ENCODE results near the gene C6orf132. TPM values are rescaled to one million over a fixed set of nuclear protein-coding genes. Genes with fewer than 3 reads are reported as not detected.

The C6orf132 gene
- total and polyA plus RNA-seq, 10 of the 15 experiments (the other 5 are each of a cell fraction or from before 2014, with no cell fraction given), result 0.04 to 0.05 TPM; not detected in 8

DNA sequence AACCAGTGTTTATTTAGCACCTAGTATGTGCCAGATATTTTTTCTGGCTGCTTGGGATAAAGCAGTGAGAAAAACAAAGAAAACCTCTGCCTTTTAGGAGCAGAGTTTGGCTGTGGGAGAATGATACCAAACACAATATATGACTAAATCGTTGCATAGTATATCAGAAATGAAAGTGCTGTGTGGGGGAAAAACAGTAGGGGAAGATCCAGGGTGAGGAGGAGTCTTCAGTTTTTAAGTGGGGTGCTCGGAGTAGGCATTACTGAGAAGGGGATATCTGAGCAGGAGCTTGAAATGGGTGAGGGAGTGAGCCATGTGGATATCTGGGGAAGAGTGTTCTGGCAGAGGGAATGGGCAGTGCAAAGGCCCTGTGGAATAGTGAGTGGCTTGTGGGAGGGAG lies 69.1 kb downstream of the C6orf132 start (continued):
- no peak for TF ChIP-seq NR2C1 (IDR thresholded peaks at IDR 0.05)

DNA sequence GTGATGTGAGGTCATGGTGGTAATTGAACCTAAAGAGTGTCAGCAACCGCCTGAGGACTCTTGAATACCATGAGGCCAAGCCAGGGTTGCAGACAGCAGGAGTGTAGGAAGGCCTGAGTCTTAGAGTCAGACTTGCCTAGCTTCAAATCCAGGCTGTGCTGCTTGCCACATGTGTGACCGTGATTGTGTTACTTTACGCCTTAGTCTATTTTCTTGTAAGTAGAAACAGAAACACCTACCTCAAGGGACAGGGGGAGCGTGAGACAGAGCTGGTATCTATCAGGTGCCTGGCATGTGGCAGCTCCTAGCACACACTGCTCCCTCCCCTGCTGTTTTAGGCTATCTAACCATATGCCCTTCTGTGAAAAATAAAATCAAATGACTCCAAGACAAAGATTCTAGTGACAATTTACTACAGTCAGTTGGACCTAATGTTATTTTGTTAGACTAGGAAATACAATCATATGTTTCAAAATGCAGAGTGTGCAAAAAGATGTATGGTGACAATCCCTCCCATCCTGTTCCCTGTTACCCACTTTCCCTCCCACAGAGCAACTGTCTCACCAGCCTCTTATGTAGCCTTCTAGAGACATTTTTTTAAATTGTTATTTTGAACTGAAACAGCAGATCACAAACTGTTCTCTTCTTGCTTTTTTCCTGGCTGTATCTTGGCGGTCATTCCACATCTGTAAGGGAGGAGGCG lies 70.4 kb downstream of the C6orf132 start:
- Histone ChIP-seq H3K27me3 (replicated peaks in 1 of 2; ENCODE audit: control insufficient read depth in 2 of 2, insufficient read depth in 2 of 2, low read length in 1 of 2) (no peaks in the 10 kb centered on the region), H3K9ac (ENCODE audit: control insufficient read depth, insufficient read depth, low read length) (no peak overlapping the region), H3K27ac (ENCODE audit: control insufficient read depth, insufficient read depth) (no peak overlapping the region), H3K9me3 (replicated peaks; ENCODE audit: control insufficient read depth, insufficient read depth, low read length) (no peaks in the 10 kb centered on the region), H4K20me1 (ENCODE audit: control insufficient read depth, insufficient read depth) (no peaks in the 10 kb centered on the region), H3K36me3 (ENCODE audit: control insufficient read depth in 2 of 2, insufficient read depth in 2 of 2, low read length in 1 of 2) (peaks cover 6 to 22% of the 10 kb centered on the region in 2 experiments; a peak in 3 of 4 replicates), H3K4me3 (no peak overlapping the region), H2AFZ (ENCODE audit: control insufficient read depth, low read depth, low read length) (no peak overlapping the region), H3K4me1 (ENCODE audit: control insufficient read depth, insufficient read depth, low read length) (no peaks in the 10 kb centered on the region), H3K79me2 (ENCODE audit: control insufficient read depth, insufficient read depth, low read length) (no peaks in the 10 kb centered on the region), H3K4me2 (ENCODE audit: control insufficient read depth, insufficient read depth) (no peak overlapping the region)
- RAD21 ChIA-PET (ENCODE audit: unreplicated experiment), result no interaction called here
- ATAC-seq (no peak), DNase-seq (ENCODE audit: low read depth, low spot score) (no peak), FAIRE-seq (no peak)
- CTCF ChIA-PET, result interaction anchor here (1.2 kb wide), 1 partner anchor 13 kb away, joined by 4 read pairs; no protein-coding TSS in a partner anchor
- in situ Hi-C loops (cut with MboI), result no loop called here
- TF ChIP-seq FOXM1 (IDR thresholded peaks at IDR 0.05; ENCODE audit: low read depth, low read length), result no peak
- no peak for TF ChIP-seq STAT1 (conservative IDR thresholded peaks at IDR 0.05)
- no peak for TF ChIP-seq SMARCA5 (IDR thresholded peaks at IDR 0.05)
- TF ChIP-seq PAX5 (IDR thresholded peaks at IDR 0.05; ENCODE audit: borderline replicate concordance, low read depth, low read length), result no peak
- no peak for TF ChIP-seq ATF3 (IDR thresholded peaks at IDR 0.05; ENCODE audit: borderline replicate concordance, extremely low read depth, low read depth, low read length)
- no peak for TF ChIP-seq ZNF207 (IDR thresholded peaks at IDR 0.05; ENCODE audit: borderline replicate concordance)
- no peak for TF ChIP-seq RAD51 (IDR thresholded peaks at IDR 0.05)
- TF ChIP-seq TCF7 (IDR thresholded peaks at IDR 0.05; ENCODE audit: borderline replicate concordance), result no peak
- 82% methylated on average over 6 of the region's 6 CpGs for WGBS (ENCODE audit: insufficient coverage, insufficient replicate concordance, low lambda C conversion rate, missing lambda C conversion rate)
- no TSS peak for BruUV-seq (replicated peaks)
- POLR2A ChIA-PET, result no interaction called here
- SMC1A ChIA-PET (ENCODE audit: uncharacterized antibody, unreplicated experiment), result interaction anchor here (1.5 kb wide), 1 partner anchor 142 kb away, joined by 4 read pairs; no protein-coding TSS in a partner anchor
- intact Hi-C loops (cut with micrococcal nuclease; ENCODE audit: unreplicated experiment), result no loop called here

Measured in GM12878 (cell line).